Endothelial cell of umbilical vein (primary cell): ENCODE measurements around the gene COX5B. TPM values are rescaled to one million over a fixed set of nuclear protein-coding genes. Genes with fewer than 3 reads are reported as not detected.

ENCODE experiments used
- BruUV-seq: library from RNA; stranded (reverse); fragments of 400-500 nt; replicated peaks from 2 replicates; lab custom pipeline; 2021; lab: Mats Ljungman, UMichigan
- CTCF ChIA-PET: fragments of 300-600, 350-600 bp; sonication (Branson Sonifier 250); formaldehyde crosslinking; loops from one replicate; lab custom pipeline; 2021; ENCODE audit warnings: antibody characterized with exemption, inconsistent platforms; lab: Charles Lee
- POLR2A ChIA-PET: fragments of 300-600, 350-600 bp; sonication (Branson Sonifier 250); formaldehyde crosslinking; loops from one replicate; lab custom pipeline; 2021; ENCODE audit warnings: antibody characterized with exemption, inconsistent platforms; lab: Charles Lee
- DNase-seq: peaks from one replicate; pipeline ENCODE4 v3.0.0-alpha.2; 2011; ENCODE audit warnings: low read depth, low spot score
- FAIRE-seq: peaks from 2 replicates; lab custom pipeline; 2011; peaks lifted over from hg19 to GRCh38; lab: Jason Lieb, UNC
- H2AFZ ChIP-seq: 2 replicates; pipeline ENCODE4 v1.6.0; 2012; ENCODE audit warnings: low read depth, low read length, control low read depth, inconsistent platforms
- H3K27ac ChIP-seq: 2 replicates; pipeline ENCODE4 v1.5.1; 2011; ENCODE audit warnings: low read depth, mild to moderate bottlenecking, control low read depth, low read length, moderate library complexity; ENCODE audit not compliant: insufficient read depth
- H3K27me3 ChIP-seq, 2 experiments: 2 replicates each; pipeline versions ENCODE4 v1.6.0 to v1.6.1; 2011; ENCODE audit warnings: low read length in 2 of 2, mixed read lengths in 1 of 2; ENCODE audit not compliant: control insufficient read depth in 2 of 2, insufficient read depth in 2 of 2
- H3K36me3 ChIP-seq, 2 experiments: 2 replicates in 1 of 2; 3 replicates in 1 of 2; pipeline ENCODE4 v1.5.1; 2011; ENCODE audit warnings: low read length in 2 of 2, mild to moderate bottlenecking in 1 of 2, moderate library complexity in 1 of 2; ENCODE audit not compliant: control insufficient read depth in 2 of 2, insufficient read depth in 2 of 2; ENCODE audit errors: extremely low read depth in 1 of 2
- H3K4me1 ChIP-seq: 3 replicates; pipeline ENCODE4 v1.5.1; 2011; ENCODE audit warnings: mild to moderate bottlenecking, low read length; ENCODE audit not compliant: control insufficient read depth, insufficient read depth; ENCODE audit errors: extremely low read depth
- H3K4me2 ChIP-seq: 2 replicates; pipeline ENCODE4 v1.6.1; 2011; ENCODE audit warnings: low read length, control low read depth, mixed read lengths; ENCODE audit not compliant: insufficient read depth
- H3K4me3 ChIP-seq, 3 experiments: fragments of 200-600 bp in 1 of 3; sonication (generic), shearing (Covaris generic) in 1 of 3; replicated peaks in 1 of 3; 2 replicates each; pipeline ENCODE4 v1.5.1; 2011 to 2016; ENCODE audit warnings: control low read depth in 3 of 3, low read length in 3 of 3, mild to moderate bottlenecking in 2 of 3, inconsistent platforms in 1 of 3, low read depth in 1 of 3, moderate library complexity in 1 of 3; ENCODE audit not compliant: insufficient read depth in 1 of 3
- H3K79me2 ChIP-seq: 2 replicates; pipeline ENCODE4 v1.6.0; 2012; ENCODE audit warnings: low read length, inconsistent platforms; ENCODE audit not compliant: control insufficient read depth, insufficient read depth
- H3K9ac ChIP-seq: replicated peaks from 2 replicates; pipeline ENCODE3; 2011; ENCODE audit warnings: low read length, control low read depth; ENCODE audit not compliant: insufficient read depth; ENCODE audit errors: extremely low read depth
- H3K9me1 ChIP-seq: replicated peaks from 3 replicates; pipeline ENCODE4 v1.6.0; 2011; ENCODE audit warnings: mild to moderate bottlenecking, low read length; ENCODE audit not compliant: control insufficient read depth, insufficient read depth; ENCODE audit errors: extremely low read depth
- H3K9me3 ChIP-seq: replicated peaks from 2 replicates; pipeline ENCODE4 v1.5.1; 2012; ENCODE audit warnings: low read length, inconsistent platforms; ENCODE audit not compliant: control insufficient read depth, insufficient read depth
- H4K20me1 ChIP-seq: replicated peaks from 2 replicates; pipeline ENCODE3; 2011; ENCODE audit warnings: mild to moderate bottlenecking, low read length; ENCODE audit not compliant: control insufficient read depth, insufficient read depth; ENCODE audit errors: extremely low read depth
- CTCF ChIP-seq, 2 donors: IDR thresholded peaks; 1 replicate in 1 of 2; 2 replicates in 1 of 2; pipeline ENCODE4 v1.5.1; 2011; ENCODE audit warnings: low read length in 2 of 2, mild to moderate bottlenecking in 2 of 2, moderate library complexity in 2 of 2, control low read depth in 1 of 2, inconsistent platforms in 1 of 2, low read depth in 1 of 2; ENCODE audit not compliant: insufficient read depth in 1 of 2; ENCODE audit errors: extremely low read depth in 1 of 2
- EZH2 ChIP-seq: IDR thresholded peaks from 2 replicates; pipeline ENCODE4 v1.6.1; 2012; ENCODE audit warnings: borderline replicate concordance, low read depth, mild to moderate bottlenecking, moderate library complexity, low read length, inconsistent platforms; ENCODE audit not compliant: severe bottlenecking
- FOS ChIP-seq: IDR thresholded peaks from 2 replicates; pipeline ENCODE4 v1.6.1; 2011; ENCODE audit warnings: mild to moderate bottlenecking, low read length, moderate library complexity, borderline replicate concordance; ENCODE audit not compliant: insufficient read depth
- GATA2 ChIP-seq: IDR thresholded peaks from 2 replicates; pipeline ENCODE4 v1.7.0; 2011; ENCODE audit warnings: low read depth, mild to moderate bottlenecking, moderate library complexity, mixed read lengths, low read length; ENCODE audit not compliant: insufficient read length, insufficient read depth
- JUN ChIP-seq: IDR thresholded peaks from 2 replicates; pipeline ENCODE4 v1.6.1; 2011; ENCODE audit warnings: borderline replicate concordance, low read depth; ENCODE audit not compliant: insufficient read length, insufficient read depth
- MAX ChIP-seq: IDR thresholded peaks from 2 replicates; pipeline ENCODE4 v1.6.1; 2011; ENCODE audit not compliant: insufficient read depth, insufficient read length
- MYC ChIP-seq: IDR thresholded peaks from one replicate; pipeline ENCODE4 v1.6.1; 2011; ENCODE audit warnings: mild to moderate bottlenecking, low read depth, low read length
- POLR2A ChIP-seq: IDR thresholded peaks from 2 replicates; pipeline ENCODE4 v1.6.1; 2012; ENCODE audit warnings: low read depth, mild to moderate bottlenecking, control low read depth, low read length
- POLR2AphosphoS5 ChIP-seq: IDR thresholded peaks from 2 replicates; pipeline ENCODE4 v1.6.1; 2012; ENCODE audit warnings: low read depth, mild to moderate bottlenecking, control low read depth, low read length, moderate library complexity; ENCODE audit not compliant: insufficient read depth
- dilution Hi-C: fragments of 300-500 bp; cut with MboI; formaldehyde crosslinking; loops from one replicate; pipeline ENCODE4 v1.15.0; 2019; ENCODE audit warnings: low sequenced_read_pairs; ENCODE audit not compliant: extremely low pct_ligation_motif_present
- intact Hi-C: fragments of 100-400 bp; cut with micrococcal nuclease; formaldehyde crosslinking; loops from one replicate; pipeline ENCODE4 v1.10.0; 2022
- polyA plus RNA-seq, 4 experiments: library from polyadenylated mRNA; depleted of rRNA in 3 of 4; stranded (reverse) in 3 of 4; unstranded in 1 of 4; fragments of >200 nt; gene quantifications; 2 replicates each; pipeline versions ENCODE4 v1.2.1 to v1.2.3, GENCODE V29; 2011 to 2012; ENCODE audit warnings: missing spikeins in 1 of 4
- total RNA-seq: library from RNA; stranded (reverse); gene quantifications from 2 replicates; pipeline ENCODE4 v1.2.3, GENCODE V29; 2021

Gene COX5B
- total and polyA plus RNA-seq, 2 donors (not counting 3 experiments of a cell fraction or from before 2014, with no cell fraction given), result 167 to 329 TPM

- ChIA-PET CTCF (interaction anchor here (0.9 to 1.5 kb wide), 3 partner anchors 20 to 56 kb away, joined by 4 to 5 read pairs (median 4); no protein-coding TSS in a partner anchor), POLR2A (no interaction called here)
- H3K9ac ChIP-seq, result no peak overlapping the region
- intact Hi-C loops (loop anchor here (10.0 kb wide), 1 partner anchor 51 kb away; no protein-coding TSS in a partner anchor), dilution Hi-C loops (no loop called here)
- no peak overlapping the region for H2AFZ ChIP-seq
- DNase-seq (no peak), FAIRE-seq (no peak)
- no peaks in the 10 kb centered on the region for H3K9me3 ChIP-seq
- H3K4me3 ChIP-seq, result no peak overlapping the region
- BruUV-seq, result no TSS peak
- no peaks in the 10 kb centered on the region for H4K20me1 ChIP-seq
- peaks cover 15% of the 10 kb centered on the region for H3K4me1 ChIP-seq
- H3K36me3 ChIP-seq, result peaks cover 11 to 14% of the 10 kb centered on the region in 2 experiments
- peaks cover 9% of the 10 kb centered on the region for H3K79me2 ChIP-seq
- TF ChIP-seq FOS, result no peak
- no peak for TF ChIP-seq EZH2
- no peak for TF ChIP-seq JUN
- TF ChIP-seq POLR2AphosphoS5, result no peak
- no peak for TF ChIP-seq MYC
- no peak for TF ChIP-seq CTCF (IDR thresholded peaks at IDR 0.05; ENCODE audit: extremely low read depth in 1 of 2, insufficient read depth in 1 of 2, low read depth in 1 of 2, low read length in 2 of 2)
- no peak for TF ChIP-seq POLR2A
- no peak for TF ChIP-seq GATA2
- TF ChIP-seq MAX, result no peak
- H3K9me1 ChIP-seq, result no peaks in the 10 kb centered on the region
- H3K4me2 ChIP-seq, result no peak overlapping the region
- no peak overlapping the region for H3K27ac ChIP-seq
- no peaks in the 10 kb centered on the region for H3K27me3 ChIP-seq
Measured at GRCh38 chr2:97644023-97644717, 1.7 kb upstream of the COX5B start.
